HEK293 (cell line): ENCODE data around the gene HSD17B3.

Experiments
- CTCF ChIA-PET: fragments of 350-600 bp; formaldehyde crosslinking; extraction: SDS; loops from one replicate; lab custom pipeline; 2021; ENCODE audit warnings: antibody characterized with exemption; lab: Yijun Ruan, JAX
- POLR2A ChIA-PET: fragments of 300-600 bp; formaldehyde crosslinking; extraction: SDS; loops from one replicate; lab custom pipeline; 2020; ENCODE audit warnings: antibody characterized with exemption, inconsistent platforms; lab: Yijun Ruan, JAX
- H3K27ac ChIP-seq: fragments of 200-500 bp; sonication (Bioruptor generic); 2 replicates; pipeline ENCODE4 v1.5.1; 2014; ENCODE audit warnings: low read depth, low read length, control low read depth, inconsistent platforms; ENCODE audit errors: extremely low read depth
- H3K36me3 ChIP-seq, 2 experiments: fragments of 200-500 bp in 1 of 2; sonication (Bioruptor generic) in 1 of 2; 1 replicate in 1 of 2; 2 replicates in 1 of 2; pipeline ENCODE4 v1.5.1; 2014 to 2017; ENCODE audit warnings: inconsistent platforms in 2 of 2, low read length in 2 of 2; ENCODE audit not compliant: control insufficient read depth in 2 of 2, insufficient read depth in 1 of 2
- H3K4me1 ChIP-seq: fragments of 200-500 bp; sonication (Bioruptor generic); 2 replicates; pipeline ENCODE4 v1.5.1; 2014; ENCODE audit warnings: mild to moderate bottlenecking, low read length, inconsistent platforms; ENCODE audit not compliant: control insufficient read depth, insufficient read depth
- H3K4me3 ChIP-seq: 2 replicates; pipeline ENCODE4 v1.5.1; 2011; ENCODE audit warnings: low read depth, mild to moderate bottlenecking, control low read depth, low read length, moderate library complexity
- H3K9me3 ChIP-seq: fragments of 200-500 bp; sonication (Bioruptor generic); 2 replicates; pipeline ENCODE4 v1.5.1; 2014; ENCODE audit warnings: low read depth, low read length, inconsistent platforms; ENCODE audit not compliant: control insufficient read depth, insufficient read depth
- ELK4 ChIP-seq: IDR thresholded peaks from 2 replicates; pipeline ENCODE4 v1.6.1; 2011; ENCODE audit warnings: mild to moderate bottlenecking, low read depth, low read length, borderline replicate concordance
- PRDM6 ChIP-seq: fragments of 450-650 bp; formaldehyde crosslinking; IDR thresholded peaks from 2 replicates; pipeline ENCODE4 v1.5.1; 2017; ENCODE audit warnings: missing biosample characterization, missing genetic modification characterization
- ZBTB44 ChIP-seq: fragments of 450-650 bp; IDR thresholded peaks from 2 replicates; pipeline ENCODE4 v1.5.1; 2018; ENCODE audit warnings: missing biosample characterization, mild to moderate bottlenecking, missing genetic modification characterization
- ZFHX2 ChIP-seq: fragments of 450-650 bp; formaldehyde crosslinking; conservative IDR thresholded peaks from 2 replicates; pipeline ENCODE4 v1.5.1; 2016; ENCODE audit warnings: missing biosample characterization, missing genetic modification characterization
- ZNF341 ChIP-seq: fragments of 450-650 bp; formaldehyde crosslinking; IDR thresholded peaks from 2 replicates; pipeline ENCODE4; 2016; ENCODE audit warnings: low read depth, missing biosample characterization, missing genetic modification characterization
- ZNF426 ChIP-seq: fragments of 450-650 bp; formaldehyde crosslinking; IDR thresholded peaks from 2 replicates; pipeline ENCODE4 v1.5.1; 2017; ENCODE audit warnings: missing biosample characterization, missing genetic modification characterization, mild to moderate bottlenecking, inconsistent platforms, moderate library complexity
- ZNF530 ChIP-seq: fragments of 450-650 bp; formaldehyde crosslinking; IDR thresholded peaks from 2 replicates; pipeline ENCODE4 v1.5.1; 2016; ENCODE audit warnings: low read depth, missing biosample characterization, missing genetic modification characterization
- ZNF629 ChIP-seq: fragments of 450-650 bp; formaldehyde crosslinking; IDR thresholded peaks from 2 replicates; pipeline ENCODE4 v1.5.1; 2017; ENCODE audit warnings: missing biosample characterization, missing genetic modification characterization
- ZNF843 ChIP-seq: fragments of 450-650 bp; formaldehyde crosslinking; IDR thresholded peaks from 2 replicates; pipeline ENCODE4 v1.5.1; 2016; ENCODE audit warnings: missing biosample characterization, missing genetic modification characterization
- ZSCAN4 ChIP-seq: fragments of 450-650 bp; formaldehyde crosslinking; IDR thresholded peaks from 2 replicates; pipeline ENCODE4 v1.5.1; 2017; ENCODE audit warnings: missing biosample characterization, missing genetic modification characterization
- TF ChIP-seq, protein P1 (sequence below): fragments of 450-650 bp; formaldehyde crosslinking; IDR thresholded peaks from 2 replicates; pipeline ENCODE4 v1.5.1; 2016; ENCODE audit warnings: missing biosample characterization, missing genetic modification characterization
- TF ChIP-seq, protein P2 (sequence below): fragments of 450-650 bp; formaldehyde crosslinking; IDR thresholded peaks from 2 replicates; pipeline ENCODE4 v1.5.1; 2016; ENCODE audit warnings: missing biosample characterization, missing genetic modification characterization

HSD17B3 gene

DNA sequence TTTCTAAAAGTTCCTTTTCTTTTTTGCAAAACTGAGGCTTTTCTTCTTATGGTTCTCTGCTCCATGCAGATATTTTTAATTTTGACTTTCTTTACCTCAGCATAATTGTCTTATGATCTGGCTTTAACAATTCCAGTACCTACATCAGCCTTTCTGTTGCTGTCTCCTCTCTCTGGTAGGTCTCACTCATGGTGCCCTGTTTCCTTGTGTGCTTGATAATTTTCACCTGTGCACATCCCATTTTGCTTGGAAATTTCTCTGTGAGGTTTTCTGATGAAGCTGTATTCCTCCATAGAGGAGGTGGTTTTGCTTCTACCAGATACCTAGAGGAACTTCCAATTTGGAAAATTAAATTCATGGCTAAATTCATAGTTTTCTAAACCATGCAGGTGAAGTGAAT is 2.3 kb upstream of the HSD17B3 start:
- POLR2A ChIA-PET = no interaction called here
- no peak overlapping the region for H3K4me3 ChIP-seq

GRCh38 chr9:96299823-96300222 is 2.2 kb downstream of the HSD17B3 start:
- ChIA-PET POLR2A (no interaction called here), CTCF (interaction anchor here (0.6 to 1.1 kb wide), 3 partner anchors 18 to 367 kb away, joined by 3 to 5 read pairs (median 5); no protein-coding TSS in a partner anchor)
- 0 out of 2 replicates have a peak, but pooled peaks have one; percentile 15 for TF ChIP-seq ZNF629 (tag by site-specific recombination)
- TF ChIP-seq, protein P1, sequence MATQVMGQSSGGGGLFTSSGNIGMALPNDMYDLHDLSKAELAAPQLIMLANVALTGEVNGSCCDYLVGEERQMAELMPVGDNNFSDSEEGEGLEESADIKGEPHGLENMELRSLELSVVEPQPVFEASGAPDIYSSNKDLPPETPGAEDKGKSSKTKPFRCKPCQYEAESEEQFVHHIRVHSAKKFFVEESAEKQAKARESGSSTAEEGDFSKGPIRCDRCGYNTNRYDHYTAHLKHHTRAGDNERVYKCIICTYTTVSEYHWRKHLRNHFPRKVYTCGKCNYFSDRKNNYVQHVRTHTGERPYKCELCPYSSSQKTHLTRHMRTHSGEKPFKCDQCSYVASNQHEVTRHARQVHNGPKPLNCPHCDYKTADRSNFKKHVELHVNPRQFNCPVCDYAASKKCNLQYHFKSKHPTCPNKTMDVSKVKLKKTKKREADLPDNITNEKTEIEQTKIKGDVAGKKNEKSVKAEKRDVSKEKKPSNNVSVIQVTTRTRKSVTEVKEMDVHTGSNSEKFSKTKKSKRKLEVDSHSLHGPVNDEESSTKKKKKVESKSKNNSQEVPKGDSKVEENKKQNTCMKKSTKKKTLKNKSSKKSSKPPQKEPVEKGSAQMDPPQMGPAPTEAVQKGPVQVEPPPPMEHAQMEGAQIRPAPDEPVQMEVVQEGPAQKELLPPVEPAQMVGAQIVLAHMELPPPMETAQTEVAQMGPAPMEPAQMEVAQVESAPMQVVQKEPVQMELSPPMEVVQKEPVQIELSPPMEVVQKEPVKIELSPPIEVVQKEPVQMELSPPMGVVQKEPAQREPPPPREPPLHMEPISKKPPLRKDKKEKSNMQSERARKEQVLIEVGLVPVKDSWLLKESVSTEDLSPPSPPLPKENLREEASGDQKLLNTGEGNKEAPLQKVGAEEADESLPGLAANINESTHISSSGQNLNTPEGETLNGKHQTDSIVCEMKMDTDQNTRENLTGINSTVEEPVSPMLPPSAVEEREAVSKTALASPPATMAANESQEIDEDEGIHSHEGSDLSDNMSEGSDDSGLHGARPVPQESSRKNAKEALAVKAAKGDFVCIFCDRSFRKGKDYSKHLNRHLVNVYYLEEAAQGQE (tag by site-specific recombination) = no peak
- 0 out of 2 replicates have a peak, but pooled peaks have one; percentile 22 for TF ChIP-seq ZFHX2
- peak; percentile 19; the same call in 1 of the 2 replicates for TF ChIP-seq PRDM6
- no peak for TF ChIP-seq ZNF530 (tag by site-specific recombination)
- Histone ChIP-seq H3K9me3 (no peaks in the 10 kb centered on the region), H3K36me3 (no peaks in the 10 kb centered on the region), H3K27ac (no peak overlapping the region), H3K4me3 (no peak overlapping the region), H3K4me1 (no peaks in the 10 kb centered on the region)

More for the DNA sequence above, 2.3 kb upstream of the HSD17B3 start:
- CTCF ChIA-PET = interaction anchor here (1.2 to 4.9 kb wide), 3 partner anchors 13 to 72 kb away, joined by 4 to 20 read pairs (median 5); no protein-coding TSS in a partner anchor
- H3K4me1 ChIP-seq = no peaks in the 10 kb centered on the region
- no peaks in the 10 kb centered on the region for H3K9me3 ChIP-seq
- H3K27ac ChIP-seq = no peak overlapping the region
- no peaks in the 10 kb centered on the region for H3K36me3 ChIP-seq
- TF ChIP-seq ELK4 (no peak), ZBTB44 (tag by site-specific recombination) (no peak), ZNF843 (tag by site-specific recombination) (no peak), ZSCAN4 (tag by site-specific recombination) (no peak), ZNF426 (no peak), ZNF341 (tag by site-specific recombination) (no peak)
- TF ChIP-seq, protein P2, sequence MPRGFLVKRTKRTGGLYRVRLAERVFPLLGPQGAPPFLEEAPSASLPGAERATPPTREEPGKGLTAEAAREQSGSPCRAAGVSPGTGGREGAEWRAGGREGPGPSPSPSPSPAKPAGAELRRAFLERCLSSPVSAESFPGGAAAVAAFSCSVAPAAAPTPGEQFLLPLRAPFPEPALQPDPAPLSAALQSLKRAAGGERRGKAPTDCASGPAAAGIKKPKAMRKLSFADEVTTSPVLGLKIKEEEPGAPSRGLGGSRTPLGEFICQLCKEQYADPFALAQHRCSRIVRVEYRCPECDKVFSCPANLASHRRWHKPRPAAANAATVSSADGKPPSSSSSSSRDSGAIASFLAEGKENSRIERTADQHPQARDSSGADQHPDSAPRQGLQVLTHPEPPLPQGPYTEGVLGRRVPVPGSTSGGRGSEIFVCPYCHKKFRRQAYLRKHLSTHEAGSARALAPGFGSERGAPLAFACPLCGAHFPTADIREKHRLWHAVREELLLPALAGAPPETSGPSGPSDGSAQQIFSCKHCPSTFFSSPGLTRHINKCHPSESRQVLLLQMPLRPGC (tag by site-specific recombination) = no peak
